Peyer's patch (tissue), 4 donors: Measurements from ENCODE around the gene MAP2K5. TPM values are rescaled to one million over a fixed set of nuclear protein-coding genes. Genes with fewer than 3 reads are reported as not detected.
A peak's percentile ranks its signal among the peaks of the same experiment; 100 is the strongest.

Experiments used
- DNase-seq, 3 donors: peaks; one replicate each; pipeline ENCODE4 v3.0.0-alpha.2; 2017 to 2019
- H3K27ac ChIP-seq, 4 donors: fragments of 200-600 bp; sonication (generic); one replicate each; pipeline ENCODE4 v1.5.1; 2016 to 2019
- H3K27me3 ChIP-seq, 2 donors: fragments of 200-600 bp; sonication (generic); one replicate each; pipeline ENCODE4 v1.5.1; 2019
- H3K36me3 ChIP-seq, 3 donors: fragments of 200-600 bp; sonication (generic); one replicate each; pipeline ENCODE4 v1.5.1; 2016 to 2019
- H3K4me1 ChIP-seq, 4 donors: fragments of 200-600 bp; sonication (generic); one replicate each; pipeline ENCODE4 v1.5.1; 2016 to 2019
- H3K4me3 ChIP-seq, 4 donors: fragments of 200-600 bp; sonication (generic); 1 replicate in 3 of 4; 2 replicates in 1 of 4; pipeline ENCODE4 v1.5.1; 2016 to 2019; ENCODE audit warnings: mild to moderate bottlenecking in 1 of 4
- H3K9me3 ChIP-seq, 4 donors: fragments of 200-600 bp; sonication (generic); one replicate each; pipeline ENCODE4 v1.5.1; 2016 to 2019; ENCODE audit warnings: mild to moderate bottlenecking in 1 of 4
- POLR2A ChIP-seq, 2 donors: fragments of 450-650 bp; IDR thresholded peaks; one replicate each; pipeline ENCODE4 v1.5.1; 2017; ENCODE audit warnings: antibody characterized with exemption in 2 of 2, mild to moderate bottlenecking in 2 of 2, moderate library complexity in 2 of 2
- total RNA-seq, 4 donors: library from RNA; depleted of rRNA; stranded (reverse); fragments of >200 nt; gene quantifications; one replicate each; pipeline ENCODE4 v1.1.0, GENCODE V29; 2016
- TF ChIP-seq, protein P1 (sequence below), 6 experiments: fragments of 450-650 bp in 4 of 6; fragments of 200-600 bp in 2 of 6; sonication (generic) in 1 of 6; IDR thresholded peaks; one replicate each; pipeline ENCODE4 v1.5.1; 2017 to 2019; ENCODE audit warnings: antibody characterized with exemption in 6 of 6, mild to moderate bottlenecking in 3 of 6, moderate library complexity in 1 of 6

The MAP2K5 gene
- total RNA-seq, 4 donors from 2014 or later = 14.0 to 50.3 (median 21.2) TPM

DNA sequence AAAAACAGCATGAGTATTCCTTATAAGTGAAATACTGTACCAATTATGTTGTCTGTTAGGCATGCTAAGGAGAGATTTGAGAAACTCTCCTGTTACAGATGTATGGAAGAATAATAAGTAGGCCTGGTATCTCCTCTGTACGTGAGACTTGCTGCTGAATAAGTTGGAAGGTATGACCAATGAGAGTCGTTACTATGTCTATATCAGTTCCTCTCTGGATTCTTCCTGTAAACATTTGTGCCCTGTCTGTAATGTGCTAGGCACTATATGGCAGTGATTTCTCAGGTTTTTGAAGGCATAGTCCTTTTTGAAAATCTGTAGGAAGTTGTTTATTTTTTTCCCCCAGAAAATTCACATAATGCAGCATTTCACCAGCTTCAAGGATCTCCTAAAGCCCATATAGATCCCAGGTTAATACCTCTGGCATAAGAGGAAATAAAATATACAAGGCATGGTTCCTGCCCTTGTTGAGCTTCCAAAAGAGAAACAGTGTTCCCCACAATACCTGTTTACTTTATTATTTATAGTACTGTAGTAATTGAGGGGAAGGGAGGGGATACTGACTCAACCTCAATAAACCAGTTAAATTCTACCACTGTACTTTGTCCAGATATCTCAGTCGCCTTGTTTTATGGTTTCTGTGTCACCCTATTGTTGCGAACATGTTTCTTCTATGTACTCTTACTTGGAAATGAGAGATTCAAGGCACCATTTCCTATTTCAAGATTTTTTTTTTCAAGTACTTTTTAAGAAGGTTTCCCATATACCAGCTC is 28.6 kb downstream of the MAP2K5 start:
- TF ChIP-seq, protein P1, sequence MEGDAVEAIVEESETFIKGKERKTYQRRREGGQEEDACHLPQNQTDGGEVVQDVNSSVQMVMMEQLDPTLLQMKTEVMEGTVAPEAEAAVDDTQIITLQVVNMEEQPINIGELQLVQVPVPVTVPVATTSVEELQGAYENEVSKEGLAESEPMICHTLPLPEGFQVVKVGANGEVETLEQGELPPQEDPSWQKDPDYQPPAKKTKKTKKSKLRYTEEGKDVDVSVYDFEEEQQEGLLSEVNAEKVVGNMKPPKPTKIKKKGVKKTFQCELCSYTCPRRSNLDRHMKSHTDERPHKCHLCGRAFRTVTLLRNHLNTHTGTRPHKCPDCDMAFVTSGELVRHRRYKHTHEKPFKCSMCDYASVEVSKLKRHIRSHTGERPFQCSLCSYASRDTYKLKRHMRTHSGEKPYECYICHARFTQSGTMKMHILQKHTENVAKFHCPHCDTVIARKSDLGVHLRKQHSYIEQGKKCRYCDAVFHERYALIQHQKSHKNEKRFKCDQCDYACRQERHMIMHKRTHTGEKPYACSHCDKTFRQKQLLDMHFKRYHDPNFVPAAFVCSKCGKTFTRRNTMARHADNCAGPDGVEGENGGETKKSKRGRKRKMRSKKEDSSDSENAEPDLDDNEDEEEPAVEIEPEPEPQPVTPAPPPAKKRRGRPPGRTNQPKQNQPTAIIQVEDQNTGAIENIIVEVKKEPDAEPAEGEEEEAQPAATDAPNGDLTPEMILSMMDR (IDR thresholded peaks at IDR 0.05) = no peak
- TF ChIP-seq POLR2A (IDR thresholded peaks at IDR 0.05) = no peak
- Histone ChIP-seq H3K27ac (peak overlapping the region in 3 of 4 donors; percentile 40 to 89 (median 61)), H3K4me3 (no peak overlapping the region)

DNA sequence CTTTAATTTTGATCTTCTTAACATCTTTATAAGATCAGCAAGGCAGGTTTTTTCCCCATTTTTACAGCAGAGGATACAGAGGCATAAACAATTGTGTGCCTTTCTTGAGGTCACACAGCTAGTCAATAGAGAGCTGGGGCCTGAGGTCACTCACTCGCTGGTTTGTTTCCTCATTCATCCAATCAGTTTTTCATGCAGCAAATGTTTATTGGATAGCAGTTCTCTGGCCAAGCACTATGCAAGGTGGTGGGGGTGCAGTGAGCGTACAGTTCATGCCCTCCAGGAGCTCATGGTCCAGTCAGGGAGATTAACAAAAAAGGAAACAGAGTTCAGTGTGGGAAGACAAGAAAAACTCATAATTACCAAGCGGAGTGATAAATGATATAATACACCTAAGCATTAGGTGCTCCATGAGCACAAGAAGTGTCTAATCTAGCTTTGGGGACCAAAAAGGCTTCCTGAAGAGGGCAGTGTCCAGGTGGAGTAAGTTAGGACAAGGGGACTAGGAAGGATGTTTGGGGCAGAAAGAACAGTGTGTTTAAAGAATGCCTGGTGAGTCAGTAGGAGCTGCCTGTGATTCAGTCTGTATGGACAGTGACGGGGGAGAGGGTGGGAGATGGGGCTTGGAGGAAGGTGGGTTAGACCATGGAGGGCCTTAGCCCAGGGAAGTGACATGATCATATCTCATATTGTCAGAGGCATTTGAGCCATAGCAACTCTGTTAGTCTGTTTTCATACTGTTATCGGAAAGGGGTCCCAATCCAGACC is 29.3 kb downstream of the MAP2K5 start:
- no peaks in the 10 kb centered on the region for H3K36me3 ChIP-seq
- DNase-seq = peak in 2 of 3 donors; percentile 54 to 65
- H3K9me3 ChIP-seq = no peaks in the 10 kb centered on the region
- H3K4me1 ChIP-seq = peaks cover 0 to 12% (median 2%) of the 10 kb centered on the region in 4 donors
- no peaks in the 10 kb centered on the region for H3K27me3 ChIP-seq
- peak overlapping the region in 3 of 4 donors; percentile 40 to 89 (median 61) for H3K27ac ChIP-seq
- TF ChIP-seq POLR2A (IDR thresholded peaks at IDR 0.05) = no peak
- TF ChIP-seq, protein P1 (IDR thresholded peaks at IDR 0.05) = no peak
- peak overlapping the region in 1 of 4 donors; percentile 18 for H3K4me3 ChIP-seq

More for the DNA sequence above, 28.6 kb downstream of the MAP2K5 start:
- DNase-seq = no peak
- Histone ChIP-seq H3K27me3 (no peaks in the 10 kb centered on the region), H3K9me3 (no peaks in the 10 kb centered on the region), H3K36me3 (no peaks in the 10 kb centered on the region), H3K4me1 (peaks cover 0 to 12% (median 2%) of the 10 kb centered on the region in 4 donors)

DNA sequence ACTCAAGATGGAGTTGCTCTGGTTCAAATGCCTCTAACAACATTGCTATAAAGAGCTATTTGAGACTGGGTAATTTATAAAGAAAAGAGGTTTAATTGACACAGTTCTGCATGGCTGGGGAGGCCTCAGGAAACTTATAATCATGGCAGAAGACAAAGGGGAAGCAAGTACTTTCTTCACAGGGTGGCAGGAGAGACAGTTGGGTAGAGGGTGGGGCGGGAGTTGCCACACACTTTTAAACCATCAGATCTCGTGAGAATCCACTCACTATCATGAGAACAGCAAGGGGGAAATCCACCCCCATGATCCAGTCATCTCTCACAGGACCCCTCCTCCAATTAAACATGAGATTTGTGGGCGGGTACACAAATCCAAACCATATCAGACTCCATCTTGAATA is 30.7 kb downstream of the MAP2K5 start:
- H3K27me3 ChIP-seq = no peaks in the 10 kb centered on the region

DNA sequence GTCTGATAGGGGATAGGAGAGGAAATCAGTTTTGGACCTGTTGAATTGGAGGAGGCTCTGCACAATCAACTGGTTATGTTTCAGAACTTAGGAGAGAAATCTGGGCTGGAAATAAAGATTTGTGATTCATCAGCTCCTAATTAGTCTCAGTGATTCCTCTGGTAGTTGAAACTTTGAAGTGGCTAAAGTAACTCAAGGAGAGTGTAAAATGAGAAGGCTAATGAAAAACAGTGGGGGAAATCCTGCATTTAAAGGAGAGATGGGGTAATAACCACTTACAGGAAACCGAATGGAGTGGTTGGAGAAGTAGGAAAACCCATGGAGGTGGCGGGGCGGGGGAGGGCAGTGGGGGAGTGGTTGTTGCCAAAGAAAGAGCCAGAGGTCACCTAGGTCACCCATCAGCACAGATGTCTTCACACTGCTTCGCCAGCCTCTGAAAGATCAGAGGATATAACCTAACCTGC is 32.6 kb downstream of the MAP2K5 start:
- no peaks in the 10 kb centered on the region for H3K27me3 ChIP-seq
- H3K27ac ChIP-seq = no peak overlapping the region
- H3K36me3 ChIP-seq = no peaks in the 10 kb centered on the region
- H3K9me3 ChIP-seq = no peaks in the 10 kb centered on the region
- H3K4me3 ChIP-seq = no peak overlapping the region
- no peak for TF ChIP-seq POLR2A (IDR thresholded peaks at IDR 0.05)
- TF ChIP-seq, protein P1 (IDR thresholded peaks at IDR 0.05) = no peak
- peaks cover 0 to 9% (median 0%) of the 10 kb centered on the region in 4 donors for H3K4me1 ChIP-seq
- DNase-seq = no peak

More for the DNA sequence above, 30.7 kb downstream of the MAP2K5 start:
- peak overlapping the region in 1 of 4 donors; percentile 61 for H3K27ac ChIP-seq
- no peak overlapping the region for H3K4me3 ChIP-seq
- TF ChIP-seq, protein P1 (IDR thresholded peaks at IDR 0.05) = no peak
- TF ChIP-seq POLR2A (IDR thresholded peaks at IDR 0.05) = no peak
- no peak for DNase-seq
- peaks cover 0 to 12% (median 2%) of the 10 kb centered on the region in 4 donors for H3K4me1 ChIP-seq
- H3K9me3 ChIP-seq = no peaks in the 10 kb centered on the region
- no peaks in the 10 kb centered on the region for H3K36me3 ChIP-seq

DNA sequence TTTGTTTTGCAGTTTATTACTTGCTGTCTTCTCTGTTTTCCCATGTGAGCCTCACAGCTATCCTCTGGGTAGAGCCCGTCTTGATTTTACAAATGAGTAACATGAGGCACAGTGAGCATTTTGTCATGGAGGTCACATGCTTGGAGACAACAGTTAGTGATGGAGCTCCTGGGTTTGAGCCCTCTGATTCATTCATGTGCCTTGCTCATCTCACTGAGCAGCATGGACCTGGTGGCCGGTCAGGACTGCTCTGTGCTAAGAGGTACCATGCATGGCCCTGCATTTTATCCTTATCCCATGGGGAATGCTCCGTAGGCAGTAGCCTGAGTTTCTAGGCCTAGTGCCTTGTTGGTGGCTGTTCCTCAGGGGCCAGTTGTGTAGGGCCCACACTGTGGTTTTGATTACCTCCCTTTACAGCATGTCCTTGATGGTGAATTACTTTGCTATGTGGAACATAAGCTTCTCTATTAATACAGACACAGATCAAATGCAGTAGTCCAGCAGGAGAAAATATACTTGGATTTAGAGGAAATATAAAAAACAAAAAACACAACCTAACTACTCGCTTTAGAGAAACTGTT is 35.6 kb downstream of the MAP2K5 start:
- Histone ChIP-seq H3K27me3 (no peaks in the 10 kb centered on the region), H3K27ac (no peak overlapping the region), H3K36me3 (no peaks in the 10 kb centered on the region), H3K4me3 (no peak overlapping the region), H3K9me3 (no peaks in the 10 kb centered on the region), H3K4me1 (no peaks in the 10 kb centered on the region)
- TF ChIP-seq, protein P1 (IDR thresholded peaks at IDR 0.05) = no peak
- TF ChIP-seq POLR2A (IDR thresholded peaks at IDR 0.05) = no peak
- DNase-seq = no peak
